PC-3 (cell line): ENCODE measurements around the gene CHAC2. TPM values are rescaled to one million over a fixed set of nuclear protein-coding genes. Genes with fewer than 3 reads are reported as not detected.
"Not testable (repeated sequence)": the region's sequence is repeated elsewhere in the genome, so short reads cannot be mapped to it uniquely, and the experiment has no call there.

ENCODE experiments used
- ATAC-seq: fragments of 200-7000 bp; cut with Tn5 transposase; 2 replicates; pipeline ENCODE4 v1.9.1; 2020; ENCODE audit warnings: mild to moderate bottlenecking, moderate library complexity
- BruUV-seq: library from RNA; stranded (reverse); fragments of 400-500 nt; replicated peaks from 2 replicates; lab custom pipeline; 2021; lab: Mats Ljungman, UMichigan
- CTCF ChIA-PET: fragments of 300-600 bp; sonication (Branson Sonifier 250); formaldehyde crosslinking; loops from one replicate; lab custom pipeline; 2022; ENCODE audit warnings: antibody characterized with exemption; lab: Charles Lee
- POLR2A ChIA-PET: fragments of 300-600 bp; sonication (Branson Sonifier 250); formaldehyde crosslinking; loops from one replicate; lab custom pipeline; 2022; ENCODE audit warnings: antibody characterized with exemption; ENCODE audit not compliant: unreplicated experiment; lab: Charles Lee
- DNase-seq: peaks from one replicate; pipeline ENCODE4 v3.0.0-alpha.2; 2015
- H2AFZ ChIP-seq: fragments of 300-600 bp; sonication (generic); 2 replicates; pipeline ENCODE4 v1.6.0; 2016; ENCODE audit warnings: antibody characterized with exemption, low read length
- H3F3A ChIP-seq: fragments of 300-600 bp; sonication (generic); one replicate; pipeline ENCODE4 v1.6.0; 2017; ENCODE audit warnings: antibody characterized with exemption, low read length, control low read depth, mild to moderate bottlenecking; ENCODE audit not compliant: unreplicated experiment
- H3K27ac ChIP-seq: fragments of 300-600 bp; sonication (generic); 2 replicates; pipeline ENCODE4 v1.5.1; 2016; ENCODE audit warnings: mild to moderate bottlenecking, low read length
- H3K27me3 ChIP-seq: fragments of 300-600 bp; sonication (generic); 2 replicates; pipeline ENCODE4 v1.6.1; 2016; ENCODE audit warnings: low read length, mixed read lengths
- H3K36me3 ChIP-seq: fragments of 300-600 bp; sonication (generic); 2 replicates; pipeline ENCODE4 v1.6.1; 2016; ENCODE audit warnings: low read depth, mixed run types, low read length, mixed read lengths
- H3K4me1 ChIP-seq: fragments of 300-600 bp; sonication (generic); 2 replicates; pipeline ENCODE4 v1.5.1; 2016; ENCODE audit warnings: low read length; ENCODE audit not compliant: insufficient read depth
- H3K4me2 ChIP-seq: fragments of 300-600 bp; sonication (generic); 2 replicates; pipeline ENCODE4 v1.6.0; 2016; ENCODE audit warnings: low read length
- H3K4me3 ChIP-seq: fragments of 300-600 bp; sonication (generic); 2 replicates; pipeline ENCODE4 v1.5.1; 2016; ENCODE audit warnings: mild to moderate bottlenecking, low read length, mixed read lengths
- H3K79me2 ChIP-seq: fragments of 300-600 bp; sonication (generic); 2 replicates; pipeline ENCODE4 v1.6.1; 2017; ENCODE audit warnings: low read length, mixed read lengths
- H3K9ac ChIP-seq: fragments of 300-600 bp; sonication (generic); 2 replicates; pipeline ENCODE4 v1.6.0; 2016; ENCODE audit warnings: mild to moderate bottlenecking, low read length
- H3K9me2 ChIP-seq: fragments of 300-600 bp; sonication (generic); replicated peaks from 2 replicates; pipeline ENCODE4 v1.6.1; 2016; ENCODE audit warnings: mixed run types, low read length, mixed read lengths
- H3K9me3 ChIP-seq: fragments of 300-600 bp; sonication (generic); 2 replicates; pipeline ENCODE4 v1.6.1; 2016; ENCODE audit warnings: low read length, mixed read lengths
- H4K20me1 ChIP-seq: fragments of 300-600 bp; sonication (generic); 2 replicates; pipeline ENCODE4 v1.6.1; 2016; ENCODE audit warnings: low read length, mixed read lengths
- EZH2 ChIP-seq: fragments of 300-600 bp; sonication (generic); IDR thresholded peaks from one replicate; pipeline ENCODE4 v1.6.1; 2017; ENCODE audit warnings: antibody characterized with exemption, mild to moderate bottlenecking, low read length; ENCODE audit not compliant: unreplicated experiment
- EZH2phosphoT487 ChIP-seq: fragments of 300-600 bp; sonication (generic); IDR thresholded peaks from 2 replicates; pipeline ENCODE4 v1.6.1; 2018; ENCODE audit warnings: mild to moderate bottlenecking, antibody characterized with exemption, low read length, borderline replicate concordance
- intact Hi-C: fragments of 100-400 bp; cut with micrococcal nuclease; formaldehyde crosslinking; loops from 2 replicates; pipeline ENCODE4 v1.9.0; 2023
- total RNA-seq: library from RNA; depleted of rRNA; stranded (reverse); fragments of >200 nt; gene quantifications from 2 replicates; pipeline ENCODE4 v1.2.3, GENCODE V29; 2014
- TF ChIP-seq, protein P1 (sequence below): fragments of 300-600 bp; sonication (generic); conservative IDR thresholded peaks from 2 replicates; pipeline ENCODE4 v1.5.1; 2017; ENCODE audit warnings: antibody characterized with exemption, low read depth, mild to moderate bottlenecking, low read length

CHAC2 gene
- total RNA-seq, 1 experiment from 2014 or later = 16.0 TPM

GRCh38 chr2:53756644-53757043 lies 11.0 kb upstream of the CHAC2 start:
- ChIA-PET CTCF (no interaction called here), POLR2A (no interaction called here)
- Histone ChIP-seq H3K79me2 (no peaks in the 10 kb centered on the region), H3K4me2 (no peak overlapping the region), H4K20me1 (no peaks in the 10 kb centered on the region), H3K4me1 (peaks cover 32% of the 10 kb centered on the region), H3K9ac (no peak overlapping the region), H3K27ac (no peak overlapping the region), H3F3A (peaks cover 5% of the 10 kb centered on the region), H3K9me2 (no peaks in the 10 kb centered on the region), H3K36me3 (0 out of 2 replicates have a peak, but pooled peaks cover 3% of the 10 kb centered on the region), H2AFZ (no peak overlapping the region), H3K27me3 (no peaks in the 10 kb centered on the region), H3K9me3 (no peaks in the 10 kb centered on the region), H3K4me3 (no peak overlapping the region)
- TF ChIP-seq EZH2 = no peak
- no peak for TF ChIP-seq EZH2phosphoT487
- TF ChIP-seq, protein P1, sequence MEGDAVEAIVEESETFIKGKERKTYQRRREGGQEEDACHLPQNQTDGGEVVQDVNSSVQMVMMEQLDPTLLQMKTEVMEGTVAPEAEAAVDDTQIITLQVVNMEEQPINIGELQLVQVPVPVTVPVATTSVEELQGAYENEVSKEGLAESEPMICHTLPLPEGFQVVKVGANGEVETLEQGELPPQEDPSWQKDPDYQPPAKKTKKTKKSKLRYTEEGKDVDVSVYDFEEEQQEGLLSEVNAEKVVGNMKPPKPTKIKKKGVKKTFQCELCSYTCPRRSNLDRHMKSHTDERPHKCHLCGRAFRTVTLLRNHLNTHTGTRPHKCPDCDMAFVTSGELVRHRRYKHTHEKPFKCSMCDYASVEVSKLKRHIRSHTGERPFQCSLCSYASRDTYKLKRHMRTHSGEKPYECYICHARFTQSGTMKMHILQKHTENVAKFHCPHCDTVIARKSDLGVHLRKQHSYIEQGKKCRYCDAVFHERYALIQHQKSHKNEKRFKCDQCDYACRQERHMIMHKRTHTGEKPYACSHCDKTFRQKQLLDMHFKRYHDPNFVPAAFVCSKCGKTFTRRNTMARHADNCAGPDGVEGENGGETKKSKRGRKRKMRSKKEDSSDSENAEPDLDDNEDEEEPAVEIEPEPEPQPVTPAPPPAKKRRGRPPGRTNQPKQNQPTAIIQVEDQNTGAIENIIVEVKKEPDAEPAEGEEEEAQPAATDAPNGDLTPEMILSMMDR = no peak
- intact Hi-C loops = no loop called here
- DNase-seq = no peak
- BruUV-seq = no TSS peak
- ATAC-seq = no peak

DNA sequence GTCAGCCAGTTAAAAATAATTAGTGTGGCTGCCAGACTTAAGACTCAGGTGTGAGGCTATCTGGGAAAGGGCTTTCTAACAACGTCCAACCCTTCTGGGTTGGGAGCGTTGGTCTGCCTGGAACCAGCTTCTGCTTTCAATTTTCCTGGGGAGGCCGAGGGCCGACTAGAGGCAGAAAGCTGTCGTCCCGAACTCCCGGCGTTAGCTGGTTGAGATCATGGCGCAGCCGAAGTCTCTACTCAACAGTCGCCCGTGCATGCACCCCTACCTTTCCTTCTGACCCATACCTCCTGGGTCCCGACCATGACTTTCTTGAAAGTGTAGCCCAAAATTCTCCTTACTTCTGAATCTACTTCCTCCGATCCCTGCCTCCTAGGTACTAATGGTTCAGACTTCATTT lies 10.4 kb upstream of the CHAC2 start:
- CTCF ChIA-PET, H3K9me3 ChIP-seq, ATAC-seq, DNase-seq, H3K36me3 ChIP-seq, POLR2A ChIA-PET, BruUV-seq, H3K4me2 ChIP-seq, H3F3A ChIP-seq, H3K27me3 ChIP-seq, H3K27ac ChIP-seq, H3K4me3 ChIP-seq, H4K20me1 ChIP-seq, H2AFZ ChIP-seq, H3K79me2 ChIP-seq, H3K9ac ChIP-seq, intact Hi-C loops, H3K9me2 ChIP-seq: not testable (repeated sequence)
- H3K4me1 ChIP-seq = peaks cover 28% of the 10 kb centered on the region

- Histone ChIP-seq H3K79me2 (peaks cover 29% of the 10 kb centered on the region), H3K4me2 (no peak overlapping the region), H3K9ac (no peak overlapping the region), H4K20me1 (no peaks in the 10 kb centered on the region), H3K27ac (no peak overlapping the region), H3F3A (no peaks in the 10 kb centered on the region), H3K4me1 (peaks cover 27% of the 10 kb centered on the region), H3K36me3 (0 out of 2 replicates have a peak, but pooled peaks cover 3% of the 10 kb centered on the region), H3K4me3 (no peak overlapping the region), H3K9me2 (no peaks in the 10 kb centered on the region), H3K27me3 (no peaks in the 10 kb centered on the region), H2AFZ (no peak overlapping the region), H3K9me3 (no peaks in the 10 kb centered on the region)
- TF ChIP-seq EZH2 (no peak), EZH2phosphoT487 (no peak)
- TF ChIP-seq, protein P1 = no peak
- no peak for DNase-seq
- POLR2A ChIA-PET = no interaction called here
- no TSS peak for BruUV-seq
- CTCF ChIA-PET = no interaction called here
- ATAC-seq = no peak
- intact Hi-C loops = no loop called here
Measured at GRCh38 chr2:53765767-53766166, 1.8 kb upstream of the CHAC2 start.
